ENCODE data around the gene CDK11A.
"Not testable (repeated sequence)": the region's sequence is repeated elsewhere in the genome, so short reads cannot be mapped to it uniquely, and the experiment has no call there.

CDK11A gene

DNA sequence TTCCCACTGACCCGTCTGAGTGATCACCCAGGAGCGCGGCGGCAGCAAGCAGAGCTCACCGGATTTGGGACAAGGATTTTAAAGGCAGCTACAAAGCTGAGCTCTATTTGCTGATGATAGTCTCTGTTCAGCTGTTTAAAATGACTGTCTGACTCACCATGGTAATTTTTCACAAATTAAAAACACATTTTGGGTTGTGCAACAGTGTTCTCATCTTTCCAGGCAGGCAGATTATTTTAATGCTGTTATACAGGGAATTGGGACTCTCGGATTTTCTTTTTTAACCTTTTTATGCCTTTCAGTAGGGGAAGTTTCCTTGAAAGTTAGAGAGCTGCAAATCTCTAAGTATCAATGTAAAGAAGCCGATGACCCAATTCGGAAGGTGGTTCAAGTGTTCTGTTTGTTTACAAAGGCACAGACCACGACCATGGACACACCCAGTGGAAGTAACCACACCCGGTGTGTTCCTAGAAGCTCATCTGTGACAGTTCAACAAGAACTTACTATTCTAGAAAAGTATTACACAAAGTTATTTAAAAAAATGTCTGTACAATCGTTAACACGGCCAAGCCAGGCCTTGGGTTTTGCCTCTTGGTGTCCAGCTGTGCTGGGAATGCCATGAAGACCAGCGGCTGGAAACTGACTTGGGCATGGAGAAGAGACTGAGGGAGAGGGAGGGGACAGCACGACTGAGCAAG lies 4.3 kb upstream of the CDK11A start:
- POLR2A ChIA-PET; CTCF ChIA-PET; DNase-seq (ENCODE audit: extremely low spot score): not testable (repeated sequence)

DNA sequence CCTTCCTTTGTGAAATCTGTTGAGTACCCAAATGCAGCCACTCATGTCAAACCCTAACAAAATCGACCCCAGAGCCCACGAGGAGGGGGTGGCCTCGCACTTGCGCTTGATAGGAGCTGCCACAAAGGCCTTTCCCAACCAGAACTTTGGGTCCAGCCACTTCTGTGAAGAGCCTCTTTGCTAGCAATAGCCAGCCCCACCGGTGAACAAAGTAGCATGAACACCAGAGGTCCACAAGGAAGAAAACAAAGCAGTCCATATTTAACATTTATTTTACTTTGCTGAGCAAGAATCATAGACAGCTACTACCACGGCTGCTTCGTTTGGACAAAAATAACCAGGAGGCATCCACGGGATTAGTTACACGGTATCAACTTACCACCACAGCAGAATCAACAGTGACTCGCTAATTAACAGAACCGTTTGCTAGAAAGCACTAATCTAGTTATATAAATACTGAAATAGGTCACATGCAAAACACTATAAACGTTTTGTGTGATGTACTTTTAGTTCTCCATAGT lies 3.0 kb upstream of the CDK11A start:
- DNase-seq (ENCODE audit: extremely low spot score); CTCF ChIA-PET; POLR2A ChIA-PET: not testable (repeated sequence)

DNA sequence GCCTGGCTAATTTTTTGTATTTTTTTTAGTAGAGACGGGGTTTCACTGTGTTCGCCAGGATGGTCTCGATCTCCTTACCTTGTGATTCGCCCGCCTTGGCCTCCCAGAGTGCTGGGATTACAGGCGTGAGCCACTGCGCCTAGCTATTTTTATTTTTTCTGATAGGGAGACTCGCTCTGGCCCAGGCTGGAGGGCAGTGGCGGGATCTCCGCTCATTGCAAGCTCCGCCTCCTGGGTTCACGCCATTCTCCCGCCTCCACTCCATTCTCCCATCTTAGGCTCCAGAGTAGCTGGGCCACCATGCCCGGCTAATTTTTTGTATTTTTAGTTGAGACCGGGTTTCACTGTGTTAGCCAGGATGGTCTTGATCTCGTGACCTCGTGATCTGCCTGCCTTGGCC lies 1.9 kb upstream of the CDK11A start:
- POLR2A ChIA-PET: not testable (repeated sequence)

DNA sequence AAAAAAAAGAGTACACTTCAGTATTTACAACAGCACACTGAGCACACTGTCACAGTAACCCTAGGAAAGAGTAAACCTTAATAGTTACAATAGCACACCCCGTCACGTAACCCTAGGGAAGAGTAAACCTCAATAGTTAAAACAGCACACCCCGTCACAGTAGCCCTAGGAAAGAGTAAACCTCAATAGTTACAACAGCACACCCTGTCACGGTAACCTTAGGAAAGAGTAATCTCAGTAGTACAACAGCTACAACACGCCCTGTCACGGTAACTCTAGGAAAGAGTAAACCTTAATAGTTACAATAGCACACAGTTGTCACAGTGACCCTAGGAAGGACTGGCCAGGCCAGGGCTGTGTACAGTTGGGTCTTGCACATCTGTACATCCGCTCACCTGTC lies 3.0 kb downstream of the CDK11A start:
- no peak for TF ChIP-seq SP1 (IDR thresholded peaks at IDR 0.05)
- TF ChIP-seq ARNT (IDR thresholded peaks at IDR 0.05): no peak
- no peak for TF ChIP-seq BHLHE40 (IDR thresholded peaks at IDR 0.05; ENCODE audit: borderline replicate concordance)
- TF ChIP-seq CTBP1 (IDR thresholded peaks at IDR 0.05; ENCODE audit: borderline replicate concordance): no peak
- no peak for DNase-seq (ENCODE audit: extremely low spot score)
- CTCF ChIA-PET: no interaction called here
- POLR2A ChIA-PET: no interaction called here

More for the DNA sequence above, 1.9 kb upstream of the CDK11A start:
- DNase-seq (ENCODE audit: extremely low spot score); CTCF ChIA-PET: not testable (repeated sequence)

DNA sequence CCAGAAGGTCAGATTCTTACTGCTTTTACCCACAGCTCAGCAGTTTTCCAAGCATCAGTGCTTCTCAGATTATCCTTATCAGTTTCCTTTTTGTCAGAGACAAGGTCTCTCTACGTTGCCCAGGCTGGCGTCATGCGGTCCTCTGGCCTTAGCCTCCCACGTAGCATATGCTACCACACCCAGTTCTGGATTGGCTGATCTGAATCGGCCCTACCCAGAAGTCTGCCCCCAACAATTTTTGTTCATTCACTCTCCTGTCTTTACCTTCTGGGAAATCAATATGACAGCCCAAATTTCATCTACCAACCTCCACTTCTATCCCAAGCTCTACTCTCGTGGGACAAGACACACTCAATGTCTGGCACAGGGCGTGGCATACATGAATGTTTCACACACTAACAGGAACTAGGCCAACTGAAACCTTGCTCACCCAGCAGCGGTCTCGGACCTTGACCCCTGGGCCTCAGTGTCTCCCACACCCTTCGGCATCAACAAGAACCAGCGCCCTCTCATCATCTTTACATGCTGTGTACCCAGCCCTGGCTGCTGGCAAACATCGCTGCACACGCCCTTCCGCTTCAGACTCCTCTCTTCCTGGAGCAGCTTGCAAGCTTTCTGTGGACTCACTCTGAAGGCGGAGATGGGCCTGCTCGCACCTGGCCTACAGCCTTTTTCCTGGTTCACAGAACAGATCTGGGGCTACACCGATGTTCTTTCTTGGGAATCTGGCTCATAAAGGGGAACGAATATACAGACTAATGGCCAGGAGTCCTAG lies 8.9 kb downstream of the CDK11A start:
- POLR2A ChIA-PET; CTCF ChIA-PET; DNase-seq (ENCODE audit: extremely low spot score): not testable (repeated sequence)

DNA sequence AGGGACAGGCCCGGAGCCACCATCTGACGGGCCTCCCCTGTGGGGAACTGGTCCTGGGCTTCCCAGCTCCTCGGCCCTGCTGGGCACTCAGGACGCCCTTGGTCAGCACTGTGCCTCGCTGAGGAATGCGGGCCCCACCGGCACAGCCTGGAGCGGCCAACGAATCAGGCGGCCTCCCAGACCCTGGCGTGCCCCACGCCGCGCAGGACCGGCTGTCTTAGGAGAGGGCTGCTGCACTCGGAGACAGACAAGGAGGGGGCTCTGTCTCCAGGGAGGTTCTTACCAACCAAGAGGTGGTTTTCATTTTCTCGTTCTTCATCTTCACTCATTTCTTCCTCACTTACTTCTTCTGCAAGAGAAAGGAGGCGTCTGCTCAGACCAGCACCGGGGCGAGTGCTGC lies 16.3 kb downstream of the CDK11A start:
- POLR2A ChIA-PET; DNase-seq (ENCODE audit: extremely low spot score); CTCF ChIA-PET: not testable (repeated sequence)

DNA sequence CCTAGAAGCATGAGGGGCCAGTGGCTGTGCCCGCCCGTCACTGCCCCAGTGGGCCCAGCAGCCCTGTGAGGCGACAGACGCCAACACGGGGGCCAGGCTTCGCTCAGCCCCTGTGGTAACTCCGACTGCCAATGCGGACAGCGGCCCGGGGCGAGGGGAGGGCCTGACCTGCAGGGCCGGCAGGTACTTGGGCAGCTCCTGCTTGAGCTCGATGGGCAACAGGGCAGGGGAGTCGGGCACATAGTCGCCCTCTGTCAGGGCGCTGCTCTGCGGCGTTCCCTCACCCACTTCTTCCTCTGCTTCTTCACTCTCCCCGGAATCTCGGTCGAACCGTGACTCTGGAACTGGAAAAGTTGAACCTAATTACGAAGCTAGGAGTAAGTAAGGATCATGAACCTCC lies 16.9 kb downstream of the CDK11A start:
- CTCF ChIA-PET; POLR2A ChIA-PET; DNase-seq (ENCODE audit: extremely low spot score): not testable (repeated sequence)

DNA sequence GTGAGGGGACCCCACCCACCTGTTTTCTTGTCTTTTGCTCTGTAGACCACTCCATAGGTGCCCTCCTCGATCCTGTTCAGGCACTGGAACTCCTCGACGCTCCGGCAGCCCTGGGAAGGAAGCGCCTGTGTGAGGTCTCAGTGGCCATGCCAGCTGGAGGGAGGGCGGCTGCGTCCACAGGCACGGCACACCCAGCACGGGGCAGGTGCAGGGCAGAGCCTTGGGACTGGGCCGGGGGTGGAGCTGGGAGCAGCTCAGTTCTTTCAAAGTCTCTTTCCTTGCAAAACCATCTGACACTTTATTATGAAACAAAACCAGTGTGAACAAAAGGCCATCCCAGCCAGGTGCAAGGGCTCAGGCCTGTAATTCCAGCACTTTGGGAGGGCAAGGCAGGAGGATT lies 18.5 kb downstream of the CDK11A start:
- POLR2A ChIA-PET; CTCF ChIA-PET; DNase-seq (ENCODE audit: extremely low spot score): not testable (repeated sequence)

DNA sequence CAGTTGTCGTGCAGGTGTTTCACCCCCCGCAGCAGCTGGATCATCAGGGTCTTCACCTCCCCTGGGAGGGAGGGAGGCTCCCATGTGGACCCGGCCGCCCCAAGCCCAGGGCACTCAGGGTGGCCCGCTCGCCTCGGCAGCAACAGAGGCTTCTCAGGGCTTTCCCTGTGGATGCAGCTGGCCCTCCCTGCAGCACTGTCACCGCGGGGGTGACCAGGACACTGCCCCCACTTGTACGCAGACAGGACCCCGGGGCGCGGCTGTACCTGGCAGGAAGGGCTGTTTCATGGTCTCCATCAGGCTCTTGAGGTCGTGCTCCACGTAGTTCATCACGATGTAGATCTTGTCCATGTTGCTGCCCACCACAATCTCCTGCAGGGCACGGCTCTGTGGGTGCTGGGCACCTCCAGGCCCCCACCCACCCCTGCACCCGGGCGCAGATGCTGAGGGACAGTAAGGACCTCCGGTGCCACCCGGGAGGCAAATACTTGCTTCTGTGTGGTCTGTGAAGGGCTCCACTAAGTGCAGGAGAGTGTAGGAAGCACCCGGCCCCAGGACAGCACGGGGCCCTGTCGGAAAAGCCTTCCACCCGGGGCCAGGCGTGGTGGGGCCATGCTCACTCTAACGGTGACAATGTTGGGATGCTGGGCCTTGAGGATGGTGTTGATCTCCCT lies 19.7 kb downstream of the CDK11A start:
- DNase-seq (ENCODE audit: extremely low spot score); POLR2A ChIA-PET; CTCF ChIA-PET: not testable (repeated sequence)

DNA sequence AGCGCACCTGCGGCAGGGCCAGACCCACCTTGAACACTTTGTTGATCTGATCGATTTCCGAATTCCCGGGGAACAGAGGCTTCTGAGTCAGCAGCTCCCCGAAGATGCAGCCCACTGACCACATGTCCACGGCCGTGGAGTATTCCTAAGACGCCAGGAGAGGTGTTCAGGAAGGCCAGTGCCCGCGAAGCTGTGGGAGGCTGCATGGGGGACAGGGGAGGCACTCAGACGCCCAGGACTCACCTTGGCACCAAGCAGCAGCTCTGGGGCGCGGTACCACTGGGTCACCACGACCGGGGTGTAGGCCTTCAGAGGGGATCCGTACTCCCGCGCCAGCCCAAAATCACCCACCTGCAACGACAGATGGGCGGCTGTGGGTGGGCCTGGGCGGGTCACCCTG lies 20.4 kb downstream of the CDK11A start:
- ChIA-PET POLR2A (no interaction called here), CTCF (no interaction called here)
- no peak for DNase-seq (ENCODE audit: extremely low spot score)
- TF ChIP-seq NFRKB (IDR thresholded peaks at IDR 0.05) (no peak), TARDBP (IDR thresholded peaks at IDR 0.05) (no peak), FOXK2 (IDR thresholded peaks at IDR 0.05) (no peak), CTBP1 (IDR thresholded peaks at IDR 0.05; ENCODE audit: borderline replicate concordance) (no peak), FOXM1 (IDR thresholded peaks at IDR 0.05; ENCODE audit: borderline replicate concordance) (no peak), SP1 (IDR thresholded peaks at IDR 0.05) (no peak), ELF4 (IDR thresholded peaks at IDR 0.05) (no peak), HDGF (IDR thresholded peaks at IDR 0.05; ENCODE audit: borderline replicate concordance) (no peak), ZNF384 (IDR thresholded peaks at IDR 0.05) (no peak), L3MBTL2 (conservative IDR thresholded peaks at IDR 0.05) (no peak), BHLHE40 (IDR thresholded peaks at IDR 0.05; ENCODE audit: borderline replicate concordance) (no peak), ARNT (IDR thresholded peaks at IDR 0.05) (no peak), SUZ12 (IDR thresholded peaks at IDR 0.05) (no peak), LEF1 (IDR thresholded peaks at IDR 0.05; ENCODE audit: borderline replicate concordance) (no peak), FOXA1 (IDR thresholded peaks at IDR 0.05) (no peak)
- TF ChIP-seq, protein P1, sequence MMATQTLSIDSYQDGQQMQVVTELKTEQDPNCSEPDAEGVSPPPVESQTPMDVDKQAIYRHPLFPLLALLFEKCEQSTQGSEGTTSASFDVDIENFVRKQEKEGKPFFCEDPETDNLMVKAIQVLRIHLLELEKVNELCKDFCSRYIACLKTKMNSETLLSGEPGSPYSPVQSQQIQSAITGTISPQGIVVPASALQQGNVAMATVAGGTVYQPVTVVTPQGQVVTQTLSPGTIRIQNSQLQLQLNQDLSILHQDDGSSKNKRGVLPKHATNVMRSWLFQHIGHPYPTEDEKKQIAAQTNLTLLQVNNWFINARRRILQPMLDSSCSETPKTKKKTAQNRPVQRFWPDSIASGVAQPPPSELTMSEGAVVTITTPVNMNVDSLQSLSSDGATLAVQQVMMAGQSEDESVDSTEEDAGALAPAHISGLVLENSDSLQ (IDR thresholded peaks at IDR 0.05): no peak

DNA sequence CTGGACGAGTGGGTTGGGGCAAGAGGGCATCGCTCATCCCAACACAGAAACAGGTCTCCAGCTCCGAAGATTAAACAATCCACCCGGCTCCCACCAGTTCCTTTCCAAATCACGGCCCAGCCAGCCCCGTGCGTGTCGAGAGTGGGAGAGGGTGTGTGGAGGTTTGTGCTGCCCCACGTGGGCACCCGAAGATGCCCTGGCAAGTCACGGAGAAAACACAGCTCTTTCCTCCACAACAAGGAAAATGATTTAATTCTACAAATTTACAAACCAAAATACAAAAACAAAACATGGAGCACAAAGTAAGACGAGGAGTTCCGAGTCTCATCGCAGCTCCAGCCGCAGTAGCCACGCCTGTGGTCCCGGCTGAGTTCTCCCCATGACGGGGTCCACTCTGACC lies 21.7 kb downstream of the CDK11A start:
- DNase-seq (ENCODE audit: extremely low spot score); POLR2A ChIA-PET; CTCF ChIA-PET: not testable (repeated sequence)

DNA sequence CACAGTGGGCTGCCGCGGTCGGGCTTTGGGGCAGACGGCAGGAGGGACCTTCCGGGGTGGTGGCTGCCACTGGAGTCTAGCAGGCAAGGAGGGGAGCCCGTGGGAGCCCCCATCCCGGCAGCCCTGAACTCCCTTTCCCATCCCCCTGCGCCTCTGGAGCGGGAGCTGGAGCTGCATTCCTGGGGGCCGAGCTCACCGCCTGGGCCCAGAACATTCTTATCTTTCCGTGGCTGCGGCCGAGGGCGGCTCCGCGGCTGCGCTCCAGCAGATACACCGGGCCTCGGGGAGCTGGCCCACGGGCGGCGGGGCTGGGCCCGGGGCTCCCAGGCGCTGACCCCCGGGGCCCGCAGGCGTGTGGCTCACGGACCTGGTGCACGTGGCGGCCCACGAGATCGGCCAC lies 23.6 kb downstream of the CDK11A start:
- DNase-seq (ENCODE audit: extremely low spot score); POLR2A ChIA-PET; CTCF ChIA-PET: not testable (repeated sequence)

DNA sequence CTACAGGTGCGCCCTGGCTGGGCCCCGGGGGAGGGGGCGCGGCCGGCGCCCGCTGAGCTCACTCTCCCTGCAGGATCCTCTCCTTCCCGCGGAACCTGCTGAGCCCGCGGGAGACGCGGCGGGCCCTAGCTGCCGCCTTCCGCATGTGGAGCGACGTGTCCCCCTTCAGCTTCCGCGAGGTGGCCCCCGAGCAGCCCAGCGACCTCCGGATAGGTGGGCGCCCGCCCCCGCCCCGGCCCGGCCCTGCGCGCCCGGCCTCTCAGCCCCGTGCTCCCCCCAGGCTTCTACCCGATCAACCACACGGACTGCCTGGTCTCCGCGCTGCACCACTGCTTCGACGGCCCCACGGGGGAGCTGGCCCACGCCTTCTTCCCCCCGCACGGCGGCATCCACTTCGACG lies 24.1 kb downstream of the CDK11A start:
- DNase-seq (ENCODE audit: extremely low spot score); CTCF ChIA-PET; POLR2A ChIA-PET: not testable (repeated sequence)

DNA sequence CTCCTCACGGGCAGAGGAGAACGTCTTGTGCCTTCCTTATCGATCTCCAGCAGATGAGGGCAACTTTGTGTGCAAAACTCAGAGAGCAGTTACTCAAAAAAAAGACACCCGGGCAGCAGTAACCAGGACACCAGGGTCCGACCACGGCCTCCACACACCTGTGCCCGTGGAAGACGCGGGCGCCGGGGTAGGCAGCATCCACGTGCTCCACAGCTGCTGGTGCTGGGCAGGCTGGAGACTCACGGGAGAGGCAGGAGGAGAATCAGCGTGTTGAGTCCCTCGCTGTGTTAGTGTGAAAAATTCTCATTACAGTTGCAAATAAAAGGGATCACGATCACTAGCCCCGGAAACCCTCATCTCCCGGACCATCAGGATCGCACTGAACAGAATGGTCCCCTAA lies 25.1 kb downstream of the CDK11A start:
- DNase-seq (ENCODE audit: extremely low spot score); POLR2A ChIA-PET; CTCF ChIA-PET: not testable (repeated sequence)
